ENCODE measurements around the gene CHST13. TPM values are rescaled to one million over a fixed set of nuclear protein-coding genes. Genes with fewer than 3 reads are reported as not detected.

Gene CHST13
- total and polyA plus RNA-seq, 2 of the 4 experiments (the other 2 are of a cell fraction) = not detected

DNA sequence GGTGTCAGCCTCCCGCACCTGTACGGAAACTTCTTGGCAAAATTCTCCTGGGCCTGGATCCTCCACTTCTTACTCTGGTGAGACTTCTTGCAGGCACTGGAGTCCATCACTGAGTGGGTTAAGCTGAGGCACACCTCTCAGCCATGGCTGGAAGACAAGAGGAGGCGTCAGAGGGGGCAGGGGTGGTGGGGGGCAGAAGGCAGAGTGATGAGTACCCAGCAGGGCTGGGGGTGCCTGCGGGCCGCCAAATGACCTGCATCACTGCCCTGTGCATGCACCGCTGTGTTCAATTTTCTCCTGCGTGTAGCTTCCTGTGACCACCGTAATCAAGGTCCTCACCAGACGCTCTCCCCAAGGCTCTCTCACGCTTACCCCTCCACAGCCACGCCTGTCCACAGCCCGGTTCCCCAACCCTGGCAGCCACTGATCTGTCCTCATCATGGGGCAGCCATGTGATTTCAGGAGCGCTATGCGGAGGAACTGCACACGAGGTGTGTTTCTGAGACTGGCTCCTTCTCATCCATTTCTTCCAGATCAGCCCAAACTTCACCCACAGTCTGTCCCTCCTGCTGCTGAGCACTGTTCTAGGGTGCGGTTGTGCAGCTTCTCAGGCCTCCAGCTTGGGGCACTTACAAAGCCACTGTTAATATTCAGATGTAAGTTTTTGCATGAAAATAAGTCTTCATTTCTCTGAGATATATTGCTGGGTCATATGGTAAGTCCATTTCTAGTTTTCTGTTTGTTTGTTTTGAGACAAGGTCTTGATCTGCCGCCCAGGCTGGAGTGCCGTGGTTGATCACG, 29.5 kb downstream of the CHST13 start:
- H2BK15ac ChIP-seq (ENCODE audit: low read depth, low read length) = no peak overlapping the region
- no peak overlapping the region for H3K23ac ChIP-seq (ENCODE audit: low read depth, low read length)
- H3K4me3 ChIP-seq (ENCODE audit: insufficient read depth, low read depth, low read length) = no peak overlapping the region
- no peak overlapping the region for H3K4ac ChIP-seq (ENCODE audit: low read depth, low read length)
- no peak overlapping the region for H2AK5ac ChIP-seq (ENCODE audit: low read depth, low read length)
- peaks cover 14% of the 10 kb centered on the region; the same call in 1 of the 2 replicates for H3K27me3 ChIP-seq (ENCODE audit: control insufficient read depth, insufficient read depth, low read length)
- in situ Hi-C loops (cut with MboI; ENCODE audit: low sequenced_read_pairs) (no loop called here), intact Hi-C loops (cut with micrococcal nuclease) (no loop called here), dilution Hi-C loops (cut with HindIII; ENCODE audit: low sequenced_read_pairs, unreplicated experiment) (no loop called here)
- no peaks in the 10 kb centered on the region for H3K36me3 ChIP-seq (ENCODE audit: control insufficient read depth, insufficient read depth, low read length)
- no peak for DNase-seq
- ATAC-seq (ENCODE audit: low read depth) = no peak
- H3K18ac ChIP-seq (ENCODE audit: low read depth, low read length) = no peak overlapping the region
- no peak overlapping the region for H2BK120ac ChIP-seq (ENCODE audit: low read depth, low read length)
- H4K5ac ChIP-seq (ENCODE audit: low read depth, low read length) = no peak overlapping the region
- TF ChIP-seq CEBPB (IDR thresholded peaks at IDR 0.05; ENCODE audit: low read depth, low read length) (no peak), POLR2A (IDR thresholded peaks at IDR 0.05; ENCODE audit: low read depth, low read length) (no peak), FOS (IDR thresholded peaks at IDR 0.05; ENCODE audit: low read depth, low read length) (no peak), MAZ (IDR thresholded peaks at IDR 0.05; ENCODE audit: borderline replicate concordance, low read depth, low read length) (no peak), MAFK (IDR thresholded peaks at IDR 0.05; ENCODE audit: low read depth, low read length) (no peak), SMC3 (IDR thresholded peaks at IDR 0.05; ENCODE audit: low read depth, low read length) (no peak), RAD21 (IDR thresholded peaks at IDR 0.05; ENCODE audit: low read length) (no peak), MXI1 (IDR thresholded peaks at IDR 0.05; ENCODE audit: borderline replicate concordance, low read depth, low read length) (no peak), BHLHE40 (IDR thresholded peaks at IDR 0.05; ENCODE audit: low read depth, low read length) (no peak), RCOR1 (IDR thresholded peaks at IDR 0.05; ENCODE audit: insufficient replicate concordance, low read length) (no peak), CHD1 (IDR thresholded peaks at IDR 0.05; ENCODE audit: low read depth, low read length) (no peak), RFX5 (IDR thresholded peaks at IDR 0.05; ENCODE audit: low read depth, low read length) (no peak)
- TF ChIP-seq, protein P1, sequence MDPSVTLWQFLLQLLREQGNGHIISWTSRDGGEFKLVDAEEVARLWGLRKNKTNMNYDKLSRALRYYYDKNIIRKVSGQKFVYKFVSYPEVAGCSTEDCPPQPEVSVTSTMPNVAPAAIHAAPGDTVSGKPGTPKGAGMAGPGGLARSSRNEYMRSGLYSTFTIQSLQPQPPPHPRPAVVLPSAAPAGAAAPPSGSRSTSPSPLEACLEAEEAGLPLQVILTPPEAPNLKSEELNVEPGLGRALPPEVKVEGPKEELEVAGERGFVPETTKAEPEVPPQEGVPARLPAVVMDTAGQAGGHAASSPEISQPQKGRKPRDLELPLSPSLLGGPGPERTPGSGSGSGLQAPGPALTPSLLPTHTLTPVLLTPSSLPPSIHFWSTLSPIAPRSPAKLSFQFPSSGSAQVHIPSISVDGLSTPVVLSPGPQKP (IDR thresholded peaks at IDR 0.05; ENCODE audit: borderline replicate concordance, low read depth, low read length) = no peak
- TF ChIP-seq, protein P2, sequence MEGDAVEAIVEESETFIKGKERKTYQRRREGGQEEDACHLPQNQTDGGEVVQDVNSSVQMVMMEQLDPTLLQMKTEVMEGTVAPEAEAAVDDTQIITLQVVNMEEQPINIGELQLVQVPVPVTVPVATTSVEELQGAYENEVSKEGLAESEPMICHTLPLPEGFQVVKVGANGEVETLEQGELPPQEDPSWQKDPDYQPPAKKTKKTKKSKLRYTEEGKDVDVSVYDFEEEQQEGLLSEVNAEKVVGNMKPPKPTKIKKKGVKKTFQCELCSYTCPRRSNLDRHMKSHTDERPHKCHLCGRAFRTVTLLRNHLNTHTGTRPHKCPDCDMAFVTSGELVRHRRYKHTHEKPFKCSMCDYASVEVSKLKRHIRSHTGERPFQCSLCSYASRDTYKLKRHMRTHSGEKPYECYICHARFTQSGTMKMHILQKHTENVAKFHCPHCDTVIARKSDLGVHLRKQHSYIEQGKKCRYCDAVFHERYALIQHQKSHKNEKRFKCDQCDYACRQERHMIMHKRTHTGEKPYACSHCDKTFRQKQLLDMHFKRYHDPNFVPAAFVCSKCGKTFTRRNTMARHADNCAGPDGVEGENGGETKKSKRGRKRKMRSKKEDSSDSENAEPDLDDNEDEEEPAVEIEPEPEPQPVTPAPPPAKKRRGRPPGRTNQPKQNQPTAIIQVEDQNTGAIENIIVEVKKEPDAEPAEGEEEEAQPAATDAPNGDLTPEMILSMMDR (conservative IDR thresholded peaks at IDR 0.05; ENCODE audit: low read depth, low read length) = no peak
- H2BK5ac ChIP-seq (ENCODE audit: low read depth, low read length, poor library complexity, severe bottlenecking) = no peak overlapping the region
- H3K9ac ChIP-seq (ENCODE audit: low read depth, low read length) = no peak overlapping the region
- no peaks in the 10 kb centered on the region for H3K4me1 ChIP-seq (ENCODE audit: control insufficient read depth, insufficient read depth, low read length)
- H3K27ac ChIP-seq (ENCODE audit: insufficient read depth, low read length) = no peak overlapping the region
- no peak overlapping the region for H2AK9ac ChIP-seq (replicated peaks; ENCODE audit: low read depth, low read length, poor library complexity)
- no peaks in the 10 kb centered on the region for H4K20me1 ChIP-seq (ENCODE audit: insufficient read depth, low read length)
- no peaks in the 10 kb centered on the region for H3K9me3 ChIP-seq (ENCODE audit: control insufficient read depth, insufficient read depth, low read length)
- no peak overlapping the region for H3K56ac ChIP-seq (ENCODE audit: extremely low read depth, insufficient read depth, low read length)
- POLR2A ChIA-PET (ENCODE audit: unreplicated experiment) = no interaction called here
- H4K91ac ChIP-seq (ENCODE audit: insufficient read depth, low read depth, low read length) = no peak overlapping the region
- H2BK20ac ChIP-seq (ENCODE audit: low read depth, low read length) = no peak overlapping the region
- 81% methylated on average over 7 of the region's 19 CpGs; no CpG with 5 or more reads in 1 of the 2 experiments for WGBS, 2 experiments (ENCODE audit: extremely low coverage in 2 of 2, insufficient read length in 1 of 2)
- BruUV-seq (replicated peaks) = no TSS peak
- H3K14ac ChIP-seq (replicated peaks; ENCODE audit: low read depth, low read length) = no peak overlapping the region
- H3K4me2 ChIP-seq (ENCODE audit: low read depth, low read length) = no peak overlapping the region
- no peaks in the 10 kb centered on the region for H3K79me1 ChIP-seq (ENCODE audit: low read depth in 1 of 2, low read length in 2 of 2)
- no peak overlapping the region for H4K8ac ChIP-seq (ENCODE audit: low read depth in 2 of 2, low read length in 2 of 2)
- CTCF ChIA-PET = interaction anchor here (0.6 kb wide), 1 partner anchor 40 kb away, joined by 3 read pairs; no protein-coding TSS in a partner anchor
- H3K9me1 ChIP-seq (ENCODE audit: insufficient read depth, low read length) = no peaks in the 10 kb centered on the region
- no peak overlapping the region for H2AFZ ChIP-seq (replicated peaks; ENCODE audit: low read length, poor library complexity)
